GM20000 (cell line): ENCODE data around the gene MPPED2.
A peak's percentile ranks its signal among the peaks of the same experiment; 100 is the strongest.

ENCODE experiments used
- DNase-seq: peaks from one replicate; pipeline ENCODE4 v3.0.0; 2012; ENCODE audit warnings: low spot score
- TF ChIP-seq, protein P1 (sequence below): IDR thresholded peaks from 2 replicates; pipeline ENCODE4 v1.5.1; 2012; ENCODE audit warnings: mild to moderate bottlenecking, control low read depth; ENCODE audit errors: extremely low read depth, missing control alignments

The MPPED2 gene, protein sequence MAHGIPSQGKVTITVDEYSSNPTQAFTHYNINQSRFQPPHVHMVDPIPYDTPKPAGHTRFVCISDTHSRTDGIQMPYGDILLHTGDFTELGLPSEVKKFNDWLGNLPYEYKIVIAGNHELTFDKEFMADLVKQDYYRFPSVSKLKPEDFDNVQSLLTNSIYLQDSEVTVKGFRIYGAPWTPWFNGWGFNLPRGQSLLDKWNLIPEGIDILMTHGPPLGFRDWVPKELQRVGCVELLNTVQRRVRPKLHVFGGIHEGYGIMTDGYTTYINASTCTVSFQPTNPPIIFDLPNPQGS

GRCh38 chr11:30586251-30587144, at the start of gene MPPED2:
Gene MPPED2, minus strand, starts transcription at chr11:30586353. Its CDS starts 5,980 bp downstream, at chr11:30580373.
- TF ChIP-seq, protein P1, sequence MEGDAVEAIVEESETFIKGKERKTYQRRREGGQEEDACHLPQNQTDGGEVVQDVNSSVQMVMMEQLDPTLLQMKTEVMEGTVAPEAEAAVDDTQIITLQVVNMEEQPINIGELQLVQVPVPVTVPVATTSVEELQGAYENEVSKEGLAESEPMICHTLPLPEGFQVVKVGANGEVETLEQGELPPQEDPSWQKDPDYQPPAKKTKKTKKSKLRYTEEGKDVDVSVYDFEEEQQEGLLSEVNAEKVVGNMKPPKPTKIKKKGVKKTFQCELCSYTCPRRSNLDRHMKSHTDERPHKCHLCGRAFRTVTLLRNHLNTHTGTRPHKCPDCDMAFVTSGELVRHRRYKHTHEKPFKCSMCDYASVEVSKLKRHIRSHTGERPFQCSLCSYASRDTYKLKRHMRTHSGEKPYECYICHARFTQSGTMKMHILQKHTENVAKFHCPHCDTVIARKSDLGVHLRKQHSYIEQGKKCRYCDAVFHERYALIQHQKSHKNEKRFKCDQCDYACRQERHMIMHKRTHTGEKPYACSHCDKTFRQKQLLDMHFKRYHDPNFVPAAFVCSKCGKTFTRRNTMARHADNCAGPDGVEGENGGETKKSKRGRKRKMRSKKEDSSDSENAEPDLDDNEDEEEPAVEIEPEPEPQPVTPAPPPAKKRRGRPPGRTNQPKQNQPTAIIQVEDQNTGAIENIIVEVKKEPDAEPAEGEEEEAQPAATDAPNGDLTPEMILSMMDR, result peak; percentile 4
- DNase-seq, result peak; percentile 83

GRCh38 chr11:30635401-30635989, 49.3 kb upstream of the MPPED2 start:
- DNase-seq, result no peak
- TF ChIP-seq, protein P1, result no peak

DNA sequence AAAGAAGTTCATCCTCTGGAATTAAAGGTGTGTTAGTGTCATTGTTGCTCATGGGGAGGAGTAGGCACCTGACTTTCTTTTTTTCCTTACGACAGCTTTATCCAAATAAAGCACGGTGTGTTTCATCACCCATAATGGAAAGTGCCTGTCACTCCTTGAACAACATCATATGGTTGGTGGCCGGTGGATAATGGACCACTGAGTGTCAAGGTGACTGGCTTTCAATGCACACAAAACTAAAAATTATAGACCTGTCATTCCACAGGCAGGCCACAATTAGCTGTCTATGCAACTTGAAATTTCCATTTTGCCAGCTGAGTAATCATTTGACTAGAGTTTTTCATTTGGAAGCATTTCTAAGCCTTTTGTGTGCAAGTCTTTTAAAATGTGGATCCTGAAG, 45.0 kb upstream of the MPPED2 start:
- TF ChIP-seq, protein P1, result no peak
- no peak for DNase-seq

- TF ChIP-seq, protein P1, result no peak
- DNase-seq, result no peak
Measured at GRCh38 chr11:30619767-30620166, 33.6 kb upstream of the MPPED2 start.

DNA sequence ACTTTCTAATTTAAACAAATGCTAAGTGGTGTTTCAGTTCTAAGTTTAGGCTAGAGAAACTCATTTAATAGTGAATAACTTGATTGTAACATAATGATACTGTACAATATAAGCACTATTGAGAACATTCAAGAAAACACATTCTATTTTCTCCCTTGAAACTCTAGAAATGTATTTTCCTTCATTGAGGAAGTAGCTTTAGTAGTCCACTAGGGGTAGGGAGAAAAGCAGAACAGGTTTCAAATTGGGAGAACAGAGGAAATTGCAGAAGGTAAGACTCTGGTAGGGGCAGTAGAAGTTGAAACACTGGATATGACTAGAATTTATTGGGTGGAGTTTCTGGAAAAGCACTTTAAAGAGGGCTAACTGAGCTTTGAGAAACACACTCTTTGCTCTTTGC, 31.6 kb upstream of the MPPED2 start:
- DNase-seq, result no peak
- TF ChIP-seq, protein P1, result no peak

DNA sequence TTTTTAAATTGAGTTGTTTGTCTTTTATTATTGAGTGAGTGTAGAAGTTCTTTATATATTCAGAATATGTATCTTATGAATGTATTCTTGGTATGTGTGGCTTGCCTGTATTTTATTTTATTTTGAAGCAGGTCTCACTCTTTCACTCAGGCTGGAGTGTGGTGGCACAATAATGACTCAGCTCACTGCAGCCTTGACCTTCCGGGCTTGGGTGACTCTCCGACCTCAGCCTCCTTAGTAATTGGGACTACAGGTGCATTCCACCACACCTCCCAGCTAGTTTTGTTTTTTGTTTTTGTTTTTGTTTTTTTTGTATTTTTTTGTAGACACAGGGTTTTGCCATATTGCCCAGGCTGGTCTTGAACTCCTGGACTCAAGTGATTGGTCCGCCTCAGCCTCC, 24.5 kb upstream of the MPPED2 start:
- DNase-seq, result no peak
- TF ChIP-seq, protein P1, result no peak

DNA sequence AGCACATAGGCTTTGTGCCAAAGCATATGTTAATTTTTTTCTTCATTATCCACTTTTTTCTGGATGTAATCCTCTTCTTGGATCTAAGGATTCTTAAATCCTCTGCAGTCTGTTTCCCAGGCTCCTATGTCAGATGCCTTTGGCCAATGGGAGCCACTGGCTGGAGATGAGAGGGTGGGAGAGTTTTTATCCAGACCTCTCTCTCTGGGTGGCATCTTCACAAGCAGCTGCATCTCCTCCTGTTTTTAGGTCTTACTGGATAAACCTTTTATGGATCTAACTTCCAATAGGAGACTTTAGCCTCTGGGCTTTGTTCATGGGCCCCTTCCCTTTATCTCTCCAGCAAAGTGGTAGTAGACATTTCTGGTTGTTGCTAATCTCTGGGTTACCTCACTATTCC, 22.4 kb upstream of the MPPED2 start:
- TF ChIP-seq, protein P1, result no peak
- DNase-seq, result no peak
